ENCODE results near the gene ALAS2.
"Not testable (repeated sequence)": the region's sequence is repeated elsewhere in the genome, so short reads cannot be mapped to it uniquely, and the experiment has no call there.

The ALAS2 gene

GRCh38 chrX:55004231-55004630, 26.5 kb downstream of the ALAS2 start:
- DNase-seq: no peak

- DNase-seq: peak; percentile 85
Measured at GRCh38 chrX:54999717-55000598, 30.8 kb downstream of the ALAS2 start, which contains the start of gene APEX2. TSS of gene APEX2 (plus strand) at chrX:55000363. CDS start at chrX:55000423, 60 bp downstream.

- no peak for DNase-seq
Measured at GRCh38 chrX:54995621-54996020, 35.2 kb downstream of the ALAS2 start.

GRCh38 chrX:54994668-54995351, 36.0 kb downstream of the ALAS2 start:
- DNase-seq: no peak

- DNase-seq: no peak
Measured at GRCh38 chrX:54994099-54994498, 36.7 kb downstream of the ALAS2 start, which contains the start of gene PFKFB1. TSS of gene PFKFB1 (minus strand) at chrX:54994188. CDS start at chrX:54994007, 181 bp downstream.

GRCh38 chrX:54992911-54993622, 37.7 kb downstream of the ALAS2 start:
- DNase-seq: no peak

GRCh38 chrX:54991706-54992105, 39.1 kb downstream of the ALAS2 start:
- no peak for DNase-seq

- DNase-seq: not testable (repeated sequence)
Measured at GRCh38 chrX:54983306-54983705, 47.5 kb downstream of the ALAS2 start.

- DNase-seq: no peak
Measured at GRCh38 chrX:54980334-54980733, 50.4 kb downstream of the ALAS2 start.

- no peak for DNase-seq
Measured at GRCh38 chrX:54979432-54979831, 51.3 kb downstream of the ALAS2 start.

GRCh38 chrX:54978448-54978847, 52.3 kb downstream of the ALAS2 start:
- DNase-seq: no peak

- DNase-seq: no peak
Measured at GRCh38 chrX:54977387-54977786, 53.4 kb downstream of the ALAS2 start.

- no peak for DNase-seq
Measured at GRCh38 chrX:54964766-54965497, 65.8 kb downstream of the ALAS2 start.

GRCh38 chrX:54961750-54962149, 69.0 kb downstream of the ALAS2 start:
- no peak for DNase-seq
